K562 (cell line): ENCODE results near the gene AFAP1. TPM values are rescaled to one million over a fixed set of nuclear protein-coding genes. Genes with fewer than 3 reads are reported as not detected.

Experiments
- ATAC-seq: fragments of 200-7000 bp; cut with Tn5 transposase; 3 replicates; pipeline ENCODE4 v1.9.1; 2020; ENCODE audit warnings: moderate library complexity
- BruUV-seq: library from RNA; stranded (reverse); fragments of 400-500 nt; replicated peaks from 2 replicates; lab custom pipeline; 2021; lab: Mats Ljungman, UMichigan
- CTCF ChIA-PET: fragments of 300-600 bp; formaldehyde crosslinking; extraction: SDS; loops from one replicate; lab custom pipeline; 2021; ENCODE audit warnings: low intra/inter-chr PET ratio; lab: Yijun Ruan, JAX
- POLR2A ChIA-PET: fragments of 300-600, 350-650 bp; sonication (Branson Sonifier 250); formaldehyde crosslinking; extraction: SDS; loops from one replicate; lab custom pipeline; 2021; ENCODE audit warnings: antibody characterized with exemption, inconsistent platforms; lab: Yijun Ruan, JAX
- DNase-seq, 4 experiments: peaks; one replicate each; pipeline versions ENCODE4 v3.0.0 to v3.0.0-alpha.2; 2011 to 2018; ENCODE audit warnings: low spot score in 3 of 4, mixed read lengths in 3 of 4; ENCODE audit errors: extremely low read depth in 1 of 4
- FAIRE-seq: peaks from 2 replicates; lab custom pipeline; 2011; peaks lifted over from hg19 to GRCh38; lab: Jason Lieb, UNC
- H2AFZ ChIP-seq: 2 replicates; pipeline ENCODE4 v1.6.0; 2011; ENCODE audit warnings: low read depth, low read length, control low read depth, inconsistent platforms
- H3K27ac ChIP-seq: fragments of 200-600 bp; 3 replicates; pipeline ENCODE4 v1.8.0; 2011; ENCODE audit warnings: low read depth, mild to moderate bottlenecking, control low read depth, inconsistent platforms, low read length, moderate library complexity, mixed read lengths; ENCODE audit errors: extremely low read depth
- H3K27me3 ChIP-seq, 2 experiments: fragments of 300-600 bp in 1 of 2; 2 replicates in 1 of 2; 3 replicates in 1 of 2; pipeline versions ENCODE4 v1.6.0 to v1.8.0; 2011; ENCODE audit warnings: inconsistent platforms in 2 of 2, low read length in 2 of 2, mild to moderate bottlenecking in 1 of 2, mixed read lengths in 1 of 2, moderate library complexity in 1 of 2; ENCODE audit not compliant: control insufficient read depth in 2 of 2, insufficient read depth in 2 of 2
- H3K36me3 ChIP-seq: fragments of 300-600 bp; 3 replicates; pipeline ENCODE4 v1.8.0; 2011; ENCODE audit warnings: mild to moderate bottlenecking, low read length, inconsistent platforms; ENCODE audit not compliant: control insufficient read depth, insufficient read depth
- H3K4me1 ChIP-seq, 2 experiments: fragments of 200-600 bp in 1 of 2; replicated peaks in 1 of 2; 2 replicates in 1 of 2; 3 replicates in 1 of 2; pipeline versions ENCODE4 v1.5.1 to v1.8.0; 2011; ENCODE audit warnings: inconsistent platforms in 2 of 2, low read length in 2 of 2, mild to moderate bottlenecking in 1 of 2, mixed read lengths in 1 of 2, moderate library complexity in 1 of 2; ENCODE audit not compliant: control insufficient read depth in 2 of 2, insufficient read depth in 2 of 2
- H3K4me2 ChIP-seq: 2 replicates; pipeline ENCODE4 v1.6.1; 2011; ENCODE audit warnings: low read length, control low read depth, inconsistent platforms, mixed read lengths; ENCODE audit not compliant: insufficient read depth
- H3K4me3 ChIP-seq: fragments of 200-600 bp; sonication (generic), shearing (Covaris generic); 2 replicates; pipeline ENCODE4 v1.5.1; 2016; ENCODE audit warnings: control low read depth, inconsistent platforms
- H3K79me2 ChIP-seq: fragments of 200-600 bp; 3 replicates; pipeline ENCODE4 v1.8.0; 2011; ENCODE audit warnings: low read length, inconsistent platforms; ENCODE audit not compliant: control insufficient read depth, insufficient read depth
- H3K9ac ChIP-seq, 2 experiments: 2 replicates each; pipeline versions ENCODE4 v1.6.0 to v1.6.1; 2011; ENCODE audit warnings: low read depth in 2 of 2, low read length in 2 of 2, control low read depth in 1 of 2, inconsistent platforms in 1 of 2, mild to moderate bottlenecking in 1 of 2, mixed read lengths in 1 of 2; ENCODE audit not compliant: insufficient read depth in 1 of 2
- H3K9me1 ChIP-seq: one replicate; pipeline ENCODE4 v1.6.0; 2011; ENCODE audit warnings: inconsistent platforms, mild to moderate bottlenecking, low read length, moderate library complexity; ENCODE audit not compliant: control insufficient read depth, insufficient read depth
- H3K9me3 ChIP-seq: replicated peaks from 2 replicates; pipeline ENCODE4 v1.5.1; 2011; ENCODE audit warnings: low read depth, low read length, inconsistent platforms; ENCODE audit not compliant: control insufficient read depth, insufficient read depth
- H4K20me1 ChIP-seq: replicated peaks from 2 replicates; pipeline ENCODE4 v1.6.1; 2011; ENCODE audit warnings: low read length, inconsistent platforms, mixed read lengths; ENCODE audit not compliant: control insufficient read depth, insufficient read depth
- SMAD3 ChIP-seq: fragments of 450-650 bp; formaldehyde crosslinking; conservative IDR thresholded peaks from 2 replicates; pipeline ENCODE4 v1.4.0; 2020; ENCODE audit warnings: mild to moderate bottlenecking
- ZKSCAN8 ChIP-seq: fragments of 200-800 bp; sonication (Bioruptor generic); IDR thresholded peaks from 2 replicates; pipeline ENCODE4 v1.6.1; 2016; ENCODE audit warnings: missing genetic modification characterization, missing compliant biosample characterization
- ZNF217 ChIP-seq: sonication (generic); formaldehyde crosslinking; IDR thresholded peaks from 2 replicates; pipeline ENCODE4 v1.8.0; 2022; ENCODE audit warnings: mild to moderate bottlenecking, missing genetic modification reagents
- WGBS: fragments of 100-300 bp; shearing (Covaris generic); methylation state at CpG from one replicate; pipeline ENCODE4 v1.1.6; 2016; ENCODE audit warnings: low coverage, mixed read lengths; ENCODE audit not compliant: insufficient coverage; ENCODE audit errors: missing lambda C conversion rate; 5-methylcytosine and 5-hydroxymethylcytosine counted together
- in situ Hi-C: fragments of 300-500 bp; cut with MboI; formaldehyde crosslinking; loops from 4 replicates; pipeline ENCODE4 v1.15.0; 2018; ENCODE audit warnings: inconsistent platforms, mixed read lengths
- intact Hi-C: fragments of 100-400 bp; cut with micrococcal nuclease; formaldehyde crosslinking; loops from 2 replicates; pipeline ENCODE4 v1.14.2; 2022
- polyA plus RNA-seq, 8 experiments: library from polyadenylated mRNA; depleted of rRNA in 4 of 8; stranded (reverse) in 5 of 8; unstranded in 3 of 8; fragments of >200 nt; fragmentation: Nextera tagmentation in 2 of 8; fragmentation: Illumina TruSeq in 1 of 8; extraction: Ambion mirVana in 2 of 8; extraction: Trizol in 1 of 8; gene quantifications; 2 replicates each; pipeline versions ENCODE4 v1.2.1 to v1.2.3, GENCODE V29; 2011 to 2014; ENCODE audit warnings: inconsistent platforms in 1 of 8, missing spikeins in 1 of 8
- total RNA-seq, 7 experiments: library from RNA; depleted of rRNA in 6 of 7; stranded (reverse); fragments of >200 nt in 6 of 7; fragmentation: Illumina TruSeq in 2 of 7; extraction: Trizol in 2 of 7; gene quantifications; 2 replicates each; pipeline versions ENCODE4 v1.2.1 to v1.2.3, GENCODE V29; 2011 to 2021; ENCODE audit warnings: low replicate concordance in 1 of 7
- TF ChIP-seq, protein P1 (sequence below), 2 experiments: fragments of 450-650 bp; formaldehyde crosslinking in 1 of 2; IDR thresholded peaks; 2 replicates each; pipeline versions ENCODE4 v1.4.0 to v1.6.1; 2014 to 2020; ENCODE audit warnings: mild to moderate bottlenecking in 2 of 2, borderline replicate concordance in 1 of 2, low read depth in 1 of 2
- TF ChIP-seq, protein P2 (sequence below): fragments of 250-450 bp; sonication (Bioruptor Pico); IDR thresholded peaks from 2 replicates; pipeline ENCODE4 v1.5.0; 2021; ENCODE audit warnings: mild to moderate bottlenecking, borderline replicate concordance

The AFAP1 gene
- total and polyA plus RNA-seq, 9 of the 15 experiments (the other 6 are each of a cell fraction or from before 2014, with no cell fraction given) = 0.07 to 0.42 (median 0.12) TPM; not detected in 1

DNA sequence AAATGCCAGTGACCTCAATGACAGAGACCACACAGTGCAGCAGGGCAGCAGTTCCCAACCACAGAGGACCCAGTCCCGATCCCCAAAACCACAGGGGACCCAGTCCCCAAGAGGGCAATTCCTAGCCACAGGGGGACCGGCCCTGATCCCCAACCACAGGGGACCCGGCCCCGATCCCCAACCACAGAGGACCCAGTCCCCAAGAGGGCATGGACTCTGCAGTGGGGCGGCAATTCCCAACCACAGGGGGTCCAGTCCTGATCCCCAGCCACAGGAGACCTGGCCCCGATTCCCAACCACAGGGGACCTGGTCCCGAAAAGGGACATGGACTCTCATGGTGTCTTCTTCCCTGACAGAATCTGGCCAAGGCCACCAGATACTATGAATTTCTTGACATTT, 136.3 kb downstream of the AFAP1 start:
- Histone ChIP-seq H3K4me2 (no peak overlapping the region), H3K9me3 (no peaks in the 10 kb centered on the region), H3K9ac (no peak overlapping the region), H3K36me3 (no peaks in the 10 kb centered on the region), H3K4me3 (no peak overlapping the region), H3K27ac (no peak overlapping the region), H2AFZ (no peak overlapping the region), H3K79me2 (no peaks in the 10 kb centered on the region), H3K27me3 (peaks cover 22 to 62% of the 10 kb centered on the region in 2 experiments), H4K20me1 (peaks cover 4% of the 10 kb centered on the region; the same call in 1 of the 2 replicates), H3K4me1 (no peaks in the 10 kb centered on the region; a peak in 2 of 5 replicates), H3K9me1 (no peaks in the 10 kb centered on the region)
- WGBS = 4% methylated on average over 3 of the region's 7 CpGs
- CTCF ChIA-PET = interaction anchor here (1.0 to 1.6 kb wide), 3 partner anchors 48 to 184 kb away, joined by 3 to 6 read pairs (median 5); no protein-coding TSS in a partner anchor
- intact Hi-C loops = loop anchor here (5.0 to 10.0 kb wide), 3 partner anchors 39 to 609 kb away; partner anchors contain the start of gene SORCS2
- FAIRE-seq (no peak), DNase-seq (no peak), ATAC-seq (no peak)
- TF ChIP-seq, protein P1, sequence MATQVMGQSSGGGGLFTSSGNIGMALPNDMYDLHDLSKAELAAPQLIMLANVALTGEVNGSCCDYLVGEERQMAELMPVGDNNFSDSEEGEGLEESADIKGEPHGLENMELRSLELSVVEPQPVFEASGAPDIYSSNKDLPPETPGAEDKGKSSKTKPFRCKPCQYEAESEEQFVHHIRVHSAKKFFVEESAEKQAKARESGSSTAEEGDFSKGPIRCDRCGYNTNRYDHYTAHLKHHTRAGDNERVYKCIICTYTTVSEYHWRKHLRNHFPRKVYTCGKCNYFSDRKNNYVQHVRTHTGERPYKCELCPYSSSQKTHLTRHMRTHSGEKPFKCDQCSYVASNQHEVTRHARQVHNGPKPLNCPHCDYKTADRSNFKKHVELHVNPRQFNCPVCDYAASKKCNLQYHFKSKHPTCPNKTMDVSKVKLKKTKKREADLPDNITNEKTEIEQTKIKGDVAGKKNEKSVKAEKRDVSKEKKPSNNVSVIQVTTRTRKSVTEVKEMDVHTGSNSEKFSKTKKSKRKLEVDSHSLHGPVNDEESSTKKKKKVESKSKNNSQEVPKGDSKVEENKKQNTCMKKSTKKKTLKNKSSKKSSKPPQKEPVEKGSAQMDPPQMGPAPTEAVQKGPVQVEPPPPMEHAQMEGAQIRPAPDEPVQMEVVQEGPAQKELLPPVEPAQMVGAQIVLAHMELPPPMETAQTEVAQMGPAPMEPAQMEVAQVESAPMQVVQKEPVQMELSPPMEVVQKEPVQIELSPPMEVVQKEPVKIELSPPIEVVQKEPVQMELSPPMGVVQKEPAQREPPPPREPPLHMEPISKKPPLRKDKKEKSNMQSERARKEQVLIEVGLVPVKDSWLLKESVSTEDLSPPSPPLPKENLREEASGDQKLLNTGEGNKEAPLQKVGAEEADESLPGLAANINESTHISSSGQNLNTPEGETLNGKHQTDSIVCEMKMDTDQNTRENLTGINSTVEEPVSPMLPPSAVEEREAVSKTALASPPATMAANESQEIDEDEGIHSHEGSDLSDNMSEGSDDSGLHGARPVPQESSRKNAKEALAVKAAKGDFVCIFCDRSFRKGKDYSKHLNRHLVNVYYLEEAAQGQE (IDR thresholded peaks at IDR 0.05; ENCODE audit: borderline replicate concordance) = no peak
- TF ChIP-seq, protein P1 (CRISPR knock-in tag; IDR thresholded peaks at IDR 0.05; ENCODE audit: low read depth) = no peak
- TF ChIP-seq ZNF217 (no peak), SMAD3 (CRISPR knock-in tag) (no peak), ZKSCAN8 (no peak)
- TF ChIP-seq, protein P2, sequence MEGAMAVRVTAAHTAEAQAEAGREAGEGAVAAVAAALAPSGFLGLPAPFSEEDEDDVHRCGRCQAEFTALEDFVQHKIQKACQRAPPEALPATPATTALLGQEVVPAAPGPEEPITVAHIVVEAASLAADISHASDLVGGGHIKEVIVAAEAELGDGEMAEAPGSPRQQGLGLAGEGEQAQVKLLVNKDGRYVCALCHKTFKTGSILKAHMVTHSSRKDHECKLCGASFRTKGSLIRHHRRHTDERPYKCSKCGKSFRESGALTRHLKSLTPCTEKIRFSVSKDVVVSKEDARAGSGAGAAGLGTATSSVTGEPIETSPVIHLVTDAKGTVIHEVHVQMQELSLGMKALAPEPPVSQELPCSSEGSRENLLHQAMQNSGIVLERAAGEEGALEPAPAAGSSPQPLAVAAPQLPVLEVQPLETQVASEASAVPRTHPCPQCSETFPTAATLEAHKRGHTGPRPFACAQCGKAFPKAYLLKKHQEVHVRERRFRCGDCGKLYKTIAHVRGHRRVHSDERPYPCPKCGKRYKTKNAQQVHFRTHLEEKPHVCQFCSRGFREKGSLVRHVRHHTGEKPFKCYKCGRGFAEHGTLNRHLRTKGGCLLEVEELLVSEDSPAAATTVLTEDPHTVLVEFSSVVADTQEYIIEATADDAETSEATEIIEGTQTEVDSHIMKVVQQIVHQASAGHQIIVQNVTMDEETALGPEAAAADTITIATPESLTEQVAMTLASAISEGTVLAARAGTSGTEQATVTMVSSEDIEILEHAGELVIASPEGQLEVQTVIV (CRISPR knock-in tag) = no peak
- BruUV-seq = no TSS peak
- in situ Hi-C loops = loop anchor here (5.0 kb wide), 2 partner anchors 49 to 184 kb away; no protein-coding TSS in a partner anchor
- POLR2A ChIA-PET = interaction anchor here (0.7 kb wide), 1 partner anchor 404 kb away, joined by 3 read pairs; no protein-coding TSS in a partner anchor
